Stimulated activated CD4-positive, alpha-beta T cell treated with anti-CD3 and anti-CD28 coated beads, Interleukin-4, amount 100 ng/mL, for 4 hours (primary cell): ENCODE measurements around the gene TRIM72.
"Not testable (repeated sequence)": the region's sequence is repeated elsewhere in the genome, so short reads cannot be mapped to it uniquely, and the experiment has no call there.

Experiments
- DNase-seq, 2 experiments: peaks; one replicate each; pipeline ENCODE4 v3.0.0-alpha.2; 2020

Gene TRIM72

GRCh38 chr16:31191697-31192428 lies 22.1 kb upstream of the TRIM72 start:
- DNase-seq = no peak

GRCh38 chr16:31192856-31193642 lies 20.9 kb upstream of the TRIM72 start:
- no peak for DNase-seq

GRCh38 chr16:31193874-31194273 lies 20.0 kb upstream of the TRIM72 start:
- DNase-seq = no peak

- no peak for DNase-seq
Observed at GRCh38 chr16:31194898-31195297, 19.0 kb upstream of the TRIM72 start.

- not testable (repeated sequence) for DNase-seq
Observed at GRCh38 chr16:31195861-31196260, 18.1 kb upstream of the TRIM72 start.

GRCh38 chr16:31196324-31197088 lies 17.4 kb upstream of the TRIM72 start:
- no peak for DNase-seq

- DNase-seq = no peak
Observed at GRCh38 chr16:31198207-31198882, 15.6 kb upstream of the TRIM72 start.

GRCh38 chr16:31199430-31200041 lies 14.4 kb upstream of the TRIM72 start:
- no peak for DNase-seq

- not testable (repeated sequence) for DNase-seq
Observed at GRCh38 chr16:31200111-31200510, 13.8 kb upstream of the TRIM72 start.

GRCh38 chr16:31200821-31201568 lies 12.9 kb upstream of the TRIM72 start:
- DNase-seq = peak in 1 of 2 experiments; percentile 29

- DNase-seq = peak; percentile 27 to 45
Observed at GRCh38 chr16:31201582-31202413, 12.1 kb upstream of the TRIM72 start.

GRCh38 chr16:31202414-31203375 lies 11.2 kb upstream of the TRIM72 start, which contains the start of gene PYCARD:
PYCARD (minus strand) TSS chr16:31202760; CDS start chr16:31202690, 70 bp downstream.
- DNase-seq = peak in 1 of 2 experiments; percentile 18

- DNase-seq = no peak
Observed at GRCh38 chr16:31204871-31205666, 8.8 kb upstream of the TRIM72 start.

GRCh38 chr16:31206776-31207175 lies 7.1 kb upstream of the TRIM72 start:
- DNase-seq = no peak

- no peak for DNase-seq
Observed at GRCh38 chr16:31213342-31213741, 577 bp upstream of the TRIM72 start.

GRCh38 chr16:31214708-31215286 lies 878 bp downstream of the TRIM72 start:
- DNase-seq = no peak

- DNase-seq = no peak
Observed at GRCh38 chr16:31215287-31216162, 1.6 kb downstream of the TRIM72 start.
